Neural cell (in vitro differentiated cells): Measurements from ENCODE around the gene TCF25.

Source experiments
- EP300 ChIP-seq: fragments of 450-650 bp; conservative IDR thresholded peaks from 2 replicates; pipeline ENCODE4 v1.6.1; 2014; ENCODE audit warnings: antibody characterized with exemption, mild to moderate bottlenecking, moderate library complexity; ENCODE audit not compliant: poor library complexity, severe bottlenecking
- POLR2AphosphoS5 ChIP-seq: IDR thresholded peaks from 2 replicates; pipeline ENCODE4 v1.6.1; 2012
- TF ChIP-seq, protein P1 (sequence below): fragments of 450-650 bp; IDR thresholded peaks from 2 replicates; pipeline ENCODE4 v1.5.1; 2014; ENCODE audit warnings: antibody characterized with exemption, mild to moderate bottlenecking, moderate library complexity; ENCODE audit not compliant: poor library complexity, severe bottlenecking
- TF ChIP-seq, protein P2 (sequence below): IDR thresholded peaks from 2 replicates; pipeline ENCODE4 v1.6.1; 2012; ENCODE audit warnings: borderline replicate concordance

DNA sequence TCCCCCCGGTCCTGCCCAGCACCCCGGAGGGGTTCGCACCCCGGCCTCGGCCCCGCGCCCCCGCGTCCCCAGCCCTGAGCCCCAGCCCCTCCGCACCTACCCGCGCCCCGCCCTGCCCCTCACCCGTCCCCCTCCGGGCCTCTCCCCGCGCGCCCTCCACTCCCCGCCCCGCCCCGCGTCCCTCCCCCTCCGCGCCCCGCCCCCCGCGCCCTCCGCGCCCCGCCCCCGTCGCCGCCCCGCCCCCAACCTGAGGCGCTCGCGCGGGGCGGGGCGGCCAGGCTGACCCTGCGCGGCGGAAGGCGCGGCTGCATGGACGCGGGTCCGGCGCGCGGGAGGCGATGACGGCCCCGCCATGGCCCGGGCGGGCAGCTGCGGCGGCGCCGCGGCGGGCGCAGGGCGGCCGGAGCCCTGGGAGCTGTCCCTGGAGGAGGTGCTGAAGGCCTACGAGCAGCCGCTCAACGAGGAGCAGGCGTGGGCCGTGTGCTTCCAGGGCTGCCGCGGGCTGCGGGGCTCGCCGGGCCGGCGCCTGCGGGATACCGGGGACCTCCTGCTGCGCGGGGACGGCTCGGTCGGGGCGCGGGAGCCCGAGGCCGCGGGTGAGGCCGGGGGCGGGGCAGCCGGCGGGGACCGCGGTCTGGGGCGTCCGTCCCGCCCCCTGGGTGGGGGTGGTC, 45.1 kb upstream of the TCF25 start, which contains the start of gene SPIRE2:
- TF ChIP-seq, protein P1, sequence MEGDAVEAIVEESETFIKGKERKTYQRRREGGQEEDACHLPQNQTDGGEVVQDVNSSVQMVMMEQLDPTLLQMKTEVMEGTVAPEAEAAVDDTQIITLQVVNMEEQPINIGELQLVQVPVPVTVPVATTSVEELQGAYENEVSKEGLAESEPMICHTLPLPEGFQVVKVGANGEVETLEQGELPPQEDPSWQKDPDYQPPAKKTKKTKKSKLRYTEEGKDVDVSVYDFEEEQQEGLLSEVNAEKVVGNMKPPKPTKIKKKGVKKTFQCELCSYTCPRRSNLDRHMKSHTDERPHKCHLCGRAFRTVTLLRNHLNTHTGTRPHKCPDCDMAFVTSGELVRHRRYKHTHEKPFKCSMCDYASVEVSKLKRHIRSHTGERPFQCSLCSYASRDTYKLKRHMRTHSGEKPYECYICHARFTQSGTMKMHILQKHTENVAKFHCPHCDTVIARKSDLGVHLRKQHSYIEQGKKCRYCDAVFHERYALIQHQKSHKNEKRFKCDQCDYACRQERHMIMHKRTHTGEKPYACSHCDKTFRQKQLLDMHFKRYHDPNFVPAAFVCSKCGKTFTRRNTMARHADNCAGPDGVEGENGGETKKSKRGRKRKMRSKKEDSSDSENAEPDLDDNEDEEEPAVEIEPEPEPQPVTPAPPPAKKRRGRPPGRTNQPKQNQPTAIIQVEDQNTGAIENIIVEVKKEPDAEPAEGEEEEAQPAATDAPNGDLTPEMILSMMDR: no peak
- no peak for TF ChIP-seq EP300
- peak; percentile 41 for TF ChIP-seq POLR2AphosphoS5
- TF ChIP-seq, protein P2, sequence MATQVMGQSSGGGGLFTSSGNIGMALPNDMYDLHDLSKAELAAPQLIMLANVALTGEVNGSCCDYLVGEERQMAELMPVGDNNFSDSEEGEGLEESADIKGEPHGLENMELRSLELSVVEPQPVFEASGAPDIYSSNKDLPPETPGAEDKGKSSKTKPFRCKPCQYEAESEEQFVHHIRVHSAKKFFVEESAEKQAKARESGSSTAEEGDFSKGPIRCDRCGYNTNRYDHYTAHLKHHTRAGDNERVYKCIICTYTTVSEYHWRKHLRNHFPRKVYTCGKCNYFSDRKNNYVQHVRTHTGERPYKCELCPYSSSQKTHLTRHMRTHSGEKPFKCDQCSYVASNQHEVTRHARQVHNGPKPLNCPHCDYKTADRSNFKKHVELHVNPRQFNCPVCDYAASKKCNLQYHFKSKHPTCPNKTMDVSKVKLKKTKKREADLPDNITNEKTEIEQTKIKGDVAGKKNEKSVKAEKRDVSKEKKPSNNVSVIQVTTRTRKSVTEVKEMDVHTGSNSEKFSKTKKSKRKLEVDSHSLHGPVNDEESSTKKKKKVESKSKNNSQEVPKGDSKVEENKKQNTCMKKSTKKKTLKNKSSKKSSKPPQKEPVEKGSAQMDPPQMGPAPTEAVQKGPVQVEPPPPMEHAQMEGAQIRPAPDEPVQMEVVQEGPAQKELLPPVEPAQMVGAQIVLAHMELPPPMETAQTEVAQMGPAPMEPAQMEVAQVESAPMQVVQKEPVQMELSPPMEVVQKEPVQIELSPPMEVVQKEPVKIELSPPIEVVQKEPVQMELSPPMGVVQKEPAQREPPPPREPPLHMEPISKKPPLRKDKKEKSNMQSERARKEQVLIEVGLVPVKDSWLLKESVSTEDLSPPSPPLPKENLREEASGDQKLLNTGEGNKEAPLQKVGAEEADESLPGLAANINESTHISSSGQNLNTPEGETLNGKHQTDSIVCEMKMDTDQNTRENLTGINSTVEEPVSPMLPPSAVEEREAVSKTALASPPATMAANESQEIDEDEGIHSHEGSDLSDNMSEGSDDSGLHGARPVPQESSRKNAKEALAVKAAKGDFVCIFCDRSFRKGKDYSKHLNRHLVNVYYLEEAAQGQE: no peak
